NCI-H82 (cell line): ENCODE results near the gene KIF2C.
"Not testable (repeated sequence)": the region's sequence is repeated elsewhere in the genome, so short reads cannot be mapped to it uniquely, and the experiment has no call there.

Source experiments
- DNase-seq: peaks from one replicate; lab custom pipeline; 2025; lab: John Stamatoyannopoulos, UW

The KIF2C gene

DNA sequence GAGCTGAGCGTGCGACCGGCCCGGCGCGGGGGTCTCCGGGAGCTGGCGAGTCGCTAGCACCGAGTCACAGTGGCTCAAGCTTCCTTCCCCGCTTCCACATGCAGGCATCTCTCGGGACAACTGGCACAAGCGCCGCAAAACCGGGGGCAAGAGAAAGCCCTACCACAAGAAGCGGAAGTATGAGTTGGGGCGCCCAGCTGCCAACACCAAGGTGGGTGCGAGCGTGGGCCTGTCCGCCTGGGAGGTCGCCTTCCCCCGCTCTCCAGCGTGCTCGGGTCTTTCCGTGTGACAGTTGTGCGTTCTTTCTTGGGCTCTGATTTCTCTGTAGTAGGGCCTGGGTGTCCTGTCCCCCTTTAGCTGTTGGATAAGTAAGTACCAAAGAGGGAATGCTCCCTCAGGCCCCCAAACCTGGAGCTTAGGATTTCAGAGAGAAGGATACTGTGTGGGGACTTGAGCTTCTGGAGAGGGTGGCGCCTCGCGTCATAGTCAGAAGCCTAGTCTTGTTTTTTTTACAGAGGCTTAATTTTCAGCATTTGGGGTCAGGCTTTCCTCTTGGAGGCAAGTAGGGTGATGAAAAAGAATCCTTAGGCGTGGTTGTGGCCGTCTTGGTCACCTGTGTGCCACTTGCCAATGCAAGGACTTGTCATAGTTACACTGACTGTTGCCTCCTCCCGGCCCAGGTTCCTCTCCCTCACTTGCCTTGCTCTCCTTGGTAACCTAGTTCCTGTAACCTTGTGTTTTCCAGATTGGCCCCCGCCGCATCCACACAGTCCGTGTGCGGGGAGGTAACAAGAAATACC lies 36.5 kb downstream of the KIF2C start:
- peak; percentile 53 for DNase-seq

DNA sequence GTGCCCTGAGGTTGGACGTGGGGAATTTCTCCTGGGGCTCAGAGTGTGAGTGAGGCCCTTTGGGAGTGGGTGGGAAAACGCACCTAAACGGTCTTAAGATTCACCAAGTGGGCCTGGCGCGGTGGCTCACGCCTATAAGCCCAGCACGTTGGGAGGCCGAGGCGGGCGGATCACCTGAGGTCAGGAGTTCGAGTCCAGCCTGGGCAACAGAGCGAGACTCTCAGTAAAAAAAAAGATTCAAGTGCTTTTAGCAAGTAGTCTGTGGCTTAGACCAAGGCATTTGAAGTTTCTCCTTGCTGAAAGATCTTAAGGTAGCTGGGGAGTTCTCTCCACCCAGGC lies 37.1 kb downstream of the KIF2C start:
- DNase-seq = no peak

DNA sequence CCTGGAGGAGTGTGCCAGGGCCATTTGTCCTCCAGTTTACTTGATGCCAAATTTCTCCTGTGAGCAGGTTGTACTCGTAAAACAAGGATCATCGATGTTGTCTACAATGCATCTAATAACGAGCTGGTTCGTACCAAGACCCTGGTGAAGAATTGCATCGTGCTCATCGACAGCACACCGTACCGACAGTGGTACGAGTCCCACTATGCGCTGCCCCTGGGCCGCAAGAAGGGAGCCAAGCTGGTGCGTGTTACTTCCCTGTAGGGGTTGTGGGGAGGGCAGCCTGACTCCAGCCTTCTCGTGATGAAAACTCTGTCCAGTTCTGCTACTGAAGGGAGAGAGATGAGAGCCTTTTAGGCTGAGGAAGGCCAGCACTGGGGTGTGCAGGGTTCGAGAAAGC lies 37.9 kb downstream of the KIF2C start:
- no peak for DNase-seq

DNA sequence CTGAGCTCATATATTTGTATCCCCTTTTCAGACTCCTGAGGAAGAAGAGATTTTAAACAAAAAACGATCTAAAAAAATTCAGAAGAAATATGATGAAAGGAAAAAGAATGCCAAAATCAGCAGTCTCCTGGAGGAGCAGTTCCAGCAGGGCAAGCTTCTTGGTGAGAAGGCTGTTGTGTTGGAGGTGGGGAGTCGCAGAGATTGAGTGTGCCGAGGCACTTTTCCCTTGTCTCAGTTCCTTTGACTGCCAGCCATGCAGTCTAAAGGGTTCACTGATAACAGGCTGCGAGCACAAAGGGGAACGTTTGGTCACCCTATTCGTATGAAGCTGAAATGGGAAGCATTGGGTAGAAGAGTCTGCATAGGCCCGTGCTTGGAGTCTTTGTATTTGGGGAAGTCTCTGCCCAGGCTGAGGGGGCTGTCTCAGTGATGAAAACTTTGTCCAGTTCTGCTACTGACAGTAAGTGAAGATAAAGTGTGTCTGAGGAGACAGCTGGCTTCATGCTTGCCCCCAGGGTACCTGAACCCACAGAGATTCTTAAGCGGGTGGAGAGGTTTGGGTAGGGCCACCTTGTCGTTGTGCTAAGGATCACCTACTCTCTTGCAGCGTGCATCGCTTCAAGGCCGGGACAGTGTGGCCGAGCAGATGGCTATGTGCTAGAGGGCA lies 38.5 kb downstream of the KIF2C start:
- no peak for DNase-seq

DNA sequence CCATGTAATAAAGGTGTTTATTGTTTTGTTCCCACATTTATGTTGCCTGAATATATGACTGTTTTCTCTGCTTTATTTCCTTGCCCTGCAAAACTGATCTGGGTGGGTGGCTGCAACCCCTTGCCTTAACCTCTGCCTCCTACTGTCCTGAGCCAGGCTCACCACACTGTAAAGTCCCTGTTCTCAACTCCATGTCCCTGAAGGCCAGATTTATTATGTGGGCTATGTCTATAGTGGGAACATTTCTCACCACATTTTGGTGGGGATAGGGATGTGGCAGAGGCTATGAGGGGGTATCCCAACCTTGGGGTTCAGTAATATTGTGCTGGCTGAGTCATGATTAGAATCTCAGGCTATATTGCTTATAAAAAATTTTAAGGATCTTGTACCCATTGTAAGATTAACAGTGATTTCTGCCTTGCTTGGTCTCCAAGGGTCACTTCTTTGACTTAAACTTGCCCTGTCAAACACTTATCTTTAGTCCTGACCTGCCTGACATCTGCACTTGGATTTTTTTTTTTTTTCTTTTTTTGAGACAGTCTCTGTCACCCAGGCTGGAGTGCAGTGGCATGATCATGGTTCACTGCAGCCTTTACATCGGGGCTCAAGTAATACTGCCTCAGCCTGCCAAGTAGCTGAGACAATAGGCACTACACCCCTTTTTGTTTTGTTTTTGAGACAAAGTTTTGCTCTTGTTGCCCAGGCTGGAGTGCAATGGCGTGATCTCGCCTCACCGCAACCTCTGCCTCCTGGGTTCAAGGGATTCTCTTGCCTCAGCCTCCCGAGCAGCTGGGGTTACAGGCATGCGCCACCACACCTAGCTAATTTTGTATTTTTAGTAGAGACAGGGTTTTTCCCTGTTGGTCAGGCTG lies 39.3 kb downstream of the KIF2C start:
- no peak for DNase-seq

DNA sequence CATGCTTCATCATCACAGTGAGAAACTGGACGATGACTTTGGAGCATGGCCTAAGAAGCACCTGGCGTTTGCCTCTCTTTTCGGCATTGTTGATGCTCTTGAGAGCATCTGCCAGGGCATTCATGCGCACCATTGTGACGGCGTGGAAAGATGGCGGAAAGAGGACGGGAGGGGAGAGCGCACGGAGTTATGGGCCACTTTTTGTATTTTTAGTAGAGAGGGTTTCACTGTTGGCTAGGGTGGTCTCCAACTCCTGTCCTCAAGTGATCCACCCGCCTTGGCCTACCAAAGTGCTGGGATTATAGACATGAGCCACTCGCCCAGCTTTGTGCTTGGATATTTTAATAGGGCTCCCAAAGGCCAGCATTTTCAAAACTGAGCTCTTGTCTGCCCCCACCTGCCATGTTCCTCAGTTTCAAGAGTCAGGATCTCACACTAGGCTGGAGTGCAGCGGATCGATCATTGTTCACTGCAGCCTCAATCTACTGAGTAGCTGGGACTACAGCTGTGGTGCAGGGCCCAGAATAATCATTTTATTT lies 41.0 kb downstream of the KIF2C start:
- DNase-seq = peak; percentile 58

DNA sequence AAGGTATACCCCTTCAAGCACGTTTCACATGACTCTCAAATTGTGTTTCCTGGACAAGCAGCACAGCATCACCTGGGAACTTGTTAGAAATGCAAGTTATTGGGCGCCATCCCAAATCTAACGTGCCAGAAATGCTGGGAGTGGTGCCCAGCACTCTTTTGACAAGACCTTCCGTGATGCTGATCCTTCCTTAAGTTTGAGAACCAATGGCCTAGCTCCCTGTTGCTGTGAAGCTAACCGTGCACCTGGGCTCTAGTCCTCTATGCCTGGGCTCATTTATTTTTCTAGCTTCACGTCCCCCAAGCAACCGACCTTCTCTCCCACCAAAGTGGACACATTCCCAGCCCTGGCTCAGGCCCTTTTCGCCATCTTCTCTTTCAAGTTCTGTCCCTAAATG lies 44.1 kb downstream of the KIF2C start:
- DNase-seq = no peak

DNA sequence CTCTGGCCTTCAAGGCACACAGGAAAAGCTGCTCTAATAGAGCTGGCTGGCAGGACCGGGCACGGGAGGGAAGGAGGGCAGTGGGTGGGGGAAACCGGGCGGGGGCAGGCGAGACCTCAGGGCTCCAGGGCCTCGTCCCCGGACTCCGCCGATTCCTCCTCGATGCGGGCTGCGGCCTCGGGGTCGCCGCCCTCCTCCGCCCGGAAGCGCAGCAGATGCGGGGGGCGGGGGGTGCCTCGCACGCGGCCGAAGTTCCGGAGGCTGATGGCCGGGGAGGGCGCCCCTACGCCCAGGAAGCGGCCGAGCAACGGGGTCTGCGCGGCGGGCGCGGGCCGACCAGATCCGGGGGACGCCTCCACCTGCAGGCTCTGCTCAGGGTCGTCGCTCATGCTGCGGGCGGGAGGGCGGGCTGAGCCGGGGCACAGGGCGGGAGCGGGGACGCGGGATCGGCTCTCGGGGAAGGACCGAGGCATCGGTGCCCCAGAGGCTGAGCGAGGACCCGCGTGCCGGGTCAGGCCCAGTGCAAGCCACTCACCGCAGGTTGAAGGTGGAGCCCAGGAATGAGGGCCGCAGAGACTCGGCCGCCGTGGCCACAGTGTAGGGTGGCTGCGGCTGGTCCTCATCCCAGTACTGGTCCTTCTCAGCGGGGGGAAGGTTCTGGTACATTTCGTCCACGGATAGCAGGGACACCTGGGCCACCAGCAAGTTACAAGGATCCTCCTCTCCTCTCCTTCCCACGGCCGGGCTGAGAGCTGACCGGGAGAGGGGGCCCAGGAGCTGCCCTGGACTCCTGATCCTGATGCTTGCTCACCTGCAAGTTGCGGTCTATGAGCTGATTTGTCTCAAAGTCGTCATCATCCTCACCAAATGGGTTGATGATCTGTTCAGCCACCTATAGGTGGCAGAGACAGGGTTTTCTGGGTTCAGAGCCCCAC lies 44.7 kb downstream of the KIF2C start:
- no peak for DNase-seq

DNA sequence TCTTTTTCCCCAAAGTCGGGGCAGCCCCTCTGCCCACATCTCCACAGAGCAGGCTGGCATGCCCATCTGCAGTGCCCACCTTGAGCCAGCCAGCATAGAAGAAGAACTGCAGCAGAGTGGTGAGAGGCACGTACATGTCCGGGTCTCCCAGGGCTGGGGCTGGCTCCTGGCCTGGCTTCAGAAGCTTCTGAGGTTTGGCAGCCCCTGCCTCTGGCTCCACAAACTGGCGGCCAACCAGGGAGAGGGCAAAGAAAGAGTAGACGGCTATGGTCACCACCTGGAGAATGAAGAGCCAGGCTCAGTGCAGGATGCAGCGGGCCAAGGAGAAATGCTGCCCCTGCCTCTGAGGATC lies 45.4 kb downstream of the KIF2C start:
- no peak for DNase-seq

DNA sequence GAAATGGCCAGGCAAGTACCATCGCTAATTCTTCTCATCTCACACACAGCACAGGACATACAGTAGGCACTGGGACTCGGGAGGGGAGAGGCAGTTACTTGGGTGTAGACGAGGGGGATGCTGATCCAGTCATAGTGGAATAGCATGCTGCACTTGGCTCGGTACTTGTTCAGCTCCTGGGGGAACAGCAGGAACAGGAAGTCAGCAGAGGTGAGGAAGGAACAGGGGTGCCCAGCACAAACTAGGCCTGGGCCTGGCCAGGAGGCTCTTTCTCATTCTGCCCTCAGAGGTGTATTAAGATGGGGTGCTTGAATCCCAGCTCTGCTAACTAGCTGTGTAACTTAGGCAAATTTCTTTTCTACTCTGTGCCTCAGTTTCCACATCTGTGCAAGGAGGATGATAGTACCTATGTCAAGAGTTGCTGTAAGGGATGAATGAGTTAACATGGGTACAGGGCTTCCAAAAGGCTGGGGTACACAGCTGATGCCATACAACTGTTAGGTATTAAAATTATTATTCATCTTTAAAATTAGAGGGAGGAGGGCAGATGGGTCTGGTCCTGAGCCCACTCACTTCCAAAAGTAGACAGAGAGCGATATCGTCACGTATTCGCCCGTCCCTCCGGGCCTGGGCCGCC lies 46.0 kb downstream of the KIF2C start:
- DNase-seq = no peak

DNA sequence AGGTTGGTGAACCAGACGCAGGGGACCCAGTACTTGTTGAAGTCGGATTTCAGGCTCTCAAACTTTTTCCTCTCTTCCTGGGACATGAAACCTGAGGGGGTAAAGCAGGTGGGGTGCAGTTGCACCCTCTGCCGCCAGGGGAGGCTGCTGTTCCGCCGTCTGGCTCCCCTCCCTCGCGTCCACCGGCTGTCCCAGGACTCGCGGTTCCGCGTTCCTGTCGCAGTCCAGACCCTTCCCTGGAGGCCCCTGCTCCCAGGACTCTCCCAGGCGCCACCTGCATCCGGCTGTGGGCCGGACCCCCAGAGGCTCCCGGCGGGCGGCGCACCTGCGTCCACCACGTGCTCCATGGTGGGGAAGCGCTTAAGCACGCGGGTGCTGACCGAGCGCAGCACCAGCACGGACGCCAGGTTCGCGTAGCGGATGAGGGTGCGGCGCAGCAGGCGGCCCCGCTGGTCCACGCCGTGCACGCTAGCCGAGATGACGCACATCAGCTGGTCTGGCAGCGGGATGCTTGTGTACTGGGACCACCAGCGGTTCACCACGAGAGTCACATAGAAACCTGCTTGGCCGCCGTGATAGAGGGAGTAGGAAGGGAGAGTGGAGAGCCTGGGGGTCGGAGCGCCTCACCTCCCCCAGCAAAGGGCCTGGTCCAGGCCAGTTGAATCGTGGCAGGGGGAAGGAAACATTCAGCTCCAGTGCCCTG lies 46.7 kb downstream of the KIF2C start:
- peak; percentile 61 for DNase-seq

DNA sequence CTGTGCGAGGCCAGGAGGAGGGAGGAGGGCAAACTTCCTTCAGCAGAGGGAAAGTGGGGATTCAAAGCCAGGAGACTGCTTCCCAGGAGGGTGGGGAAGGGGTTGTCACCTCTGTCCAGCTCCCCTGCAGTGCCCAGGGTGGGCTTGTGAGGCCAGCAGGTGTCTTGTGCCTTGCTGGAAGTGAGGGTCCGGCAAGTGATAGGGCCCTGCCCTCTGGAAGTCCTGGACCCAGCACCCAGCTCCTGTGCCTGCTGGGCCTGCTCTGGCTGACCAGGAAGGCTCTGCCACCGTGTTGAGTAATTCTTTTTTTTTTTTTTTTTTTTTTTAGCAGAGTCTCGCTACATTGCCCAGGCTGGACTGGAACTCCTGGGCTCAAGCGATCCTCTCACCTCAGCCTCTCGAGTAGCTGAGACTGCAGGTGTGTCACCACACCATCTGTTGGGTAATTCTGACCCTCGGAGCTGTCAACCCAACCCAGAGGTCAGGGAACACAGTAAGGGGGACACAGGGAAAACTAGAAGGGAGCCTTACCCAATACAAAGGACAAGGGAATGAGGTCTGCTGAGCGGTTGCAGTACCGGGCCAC lies 47.3 kb downstream of the KIF2C start:
- DNase-seq = no peak

DNA sequence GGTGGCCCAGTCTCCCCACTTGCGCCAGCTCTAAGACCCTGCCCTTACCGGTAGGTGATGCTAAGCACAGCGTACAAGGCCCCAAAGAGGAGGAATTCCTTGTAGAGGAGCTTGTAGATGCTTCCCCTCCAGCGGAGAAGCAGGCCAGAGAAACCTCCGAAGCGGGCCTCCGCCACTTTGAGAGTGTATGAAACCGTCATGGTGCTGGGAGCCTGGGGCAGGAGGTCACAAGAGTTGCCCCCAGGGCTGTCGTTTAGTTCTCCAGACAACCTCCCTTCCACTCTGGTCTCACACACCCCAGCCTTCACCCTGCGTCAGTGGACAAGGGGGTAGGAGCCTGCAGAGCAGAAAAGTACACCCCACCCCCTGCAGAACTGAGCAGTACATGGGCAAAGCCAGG lies 47.9 kb downstream of the KIF2C start:
- DNase-seq = no peak

DNA sequence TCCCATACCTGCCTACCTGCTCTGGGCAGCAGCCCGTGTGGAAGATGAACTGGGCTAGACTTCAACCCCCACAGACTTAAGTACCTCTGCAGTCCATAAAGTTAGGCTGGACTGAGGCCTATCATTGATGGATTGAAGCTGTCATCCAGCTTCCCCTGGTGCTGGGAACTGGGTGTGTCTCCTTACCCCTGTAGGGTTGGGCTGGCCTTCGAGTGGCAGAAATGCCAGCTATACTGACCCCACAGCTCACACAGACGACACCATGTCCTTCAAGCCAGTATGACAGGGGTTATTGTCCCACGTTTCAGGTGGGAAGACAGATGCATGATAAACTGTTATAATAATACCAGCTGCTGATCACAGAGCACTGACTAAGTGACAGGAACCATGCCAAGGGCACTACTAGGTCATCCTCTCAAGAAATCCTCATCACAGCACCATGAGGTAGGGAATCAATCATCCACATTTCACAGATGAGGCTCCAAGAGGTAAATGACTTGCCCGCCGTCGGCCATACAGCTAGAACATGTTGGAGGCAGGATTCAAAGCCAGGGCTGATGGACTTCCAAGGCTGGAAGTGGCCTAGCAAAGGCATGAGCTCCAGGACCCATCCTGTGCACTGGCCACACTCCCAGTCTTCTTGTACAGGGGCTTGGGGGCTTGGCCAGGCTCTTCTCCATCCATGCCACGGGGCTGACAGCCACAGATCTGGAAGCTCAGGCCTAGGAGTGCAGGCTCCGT lies 48.7 kb downstream of the KIF2C start, which contains the start of gene BEST4:
Gene BEST4 (minus strand): TSS at position 51 of the 741 bp plus-strand sequence. CDS start 465 bp downstream, outside the sequence.
- no peak for DNase-seq

DNA sequence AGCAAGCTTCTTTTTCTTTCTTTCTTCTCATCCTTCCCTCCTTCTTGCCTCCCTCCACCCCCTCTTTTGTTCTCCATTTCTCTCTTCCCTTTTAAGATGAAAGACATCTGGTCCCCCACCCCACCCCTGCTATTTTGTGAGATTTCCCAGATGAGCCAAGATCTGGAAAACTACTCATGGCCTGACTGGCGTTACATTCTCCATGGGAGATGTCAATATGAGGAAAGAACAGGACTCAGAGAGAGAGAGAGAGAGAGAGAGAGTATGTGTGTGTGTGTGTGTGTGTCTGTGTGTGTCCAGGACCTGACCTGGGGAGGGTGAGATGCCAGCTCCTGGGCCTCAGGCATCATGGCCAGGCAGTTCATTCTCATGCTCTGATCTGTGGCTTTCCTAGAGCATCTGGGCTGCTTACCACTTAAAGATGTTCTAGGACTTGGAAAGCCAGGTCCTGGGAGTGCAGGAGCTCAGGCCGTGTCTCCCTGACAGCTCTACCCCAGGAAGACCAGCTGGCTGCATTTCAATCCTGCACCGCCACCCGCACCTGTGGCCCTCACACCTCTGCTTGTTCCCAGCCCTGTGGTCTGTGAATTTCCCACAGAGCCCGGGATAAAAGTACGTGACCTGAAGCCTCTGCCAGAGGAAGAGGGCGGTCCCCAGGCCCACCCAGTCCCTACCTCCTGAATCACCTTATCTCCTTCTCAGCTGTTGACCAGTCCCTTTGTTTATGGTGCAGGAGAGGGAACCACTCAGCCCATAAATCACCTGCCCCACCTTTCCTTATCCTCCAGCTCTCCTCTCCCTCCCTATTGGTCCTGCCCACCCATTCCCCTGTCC lies 51.5 kb downstream of the KIF2C start:
- DNase-seq = no peak

DNA sequence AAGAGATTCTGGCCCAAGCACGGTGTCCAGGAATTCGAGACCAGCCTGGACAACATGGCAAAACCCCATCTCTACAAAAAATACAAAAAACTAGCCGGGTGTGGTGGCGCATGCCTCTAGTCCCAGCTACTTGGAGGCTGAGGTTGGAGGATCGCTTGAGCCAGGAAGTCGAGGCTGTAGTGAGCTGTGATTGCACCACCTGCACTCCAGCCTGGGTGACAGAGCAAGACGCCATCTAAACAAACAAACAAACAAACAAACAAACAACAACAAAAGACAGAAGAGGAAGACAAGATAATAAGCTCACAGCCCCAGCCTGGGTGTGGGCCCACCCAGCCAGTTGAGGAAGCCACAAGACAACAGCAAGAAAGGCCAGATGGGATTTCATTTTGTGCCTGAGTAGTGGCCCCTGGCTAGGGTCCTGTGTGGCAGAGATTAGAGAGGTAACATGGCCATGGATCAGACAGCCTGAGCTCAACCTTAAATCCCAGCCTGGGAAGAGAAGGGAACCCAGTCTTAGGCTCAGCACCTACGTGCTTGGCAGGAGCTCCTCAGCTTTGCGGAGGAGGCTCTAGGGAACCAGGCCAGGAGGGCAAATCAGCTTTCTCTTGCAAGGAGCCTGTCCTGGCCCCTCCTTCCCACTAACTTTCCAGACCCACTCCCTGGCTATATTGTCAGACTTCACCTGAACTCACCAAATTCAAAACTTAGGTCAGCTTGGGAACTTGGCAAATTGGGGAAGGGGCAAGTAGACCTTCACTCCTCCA lies 53.3 kb downstream of the KIF2C start:
- DNase-seq = peak; percentile 52

DNA sequence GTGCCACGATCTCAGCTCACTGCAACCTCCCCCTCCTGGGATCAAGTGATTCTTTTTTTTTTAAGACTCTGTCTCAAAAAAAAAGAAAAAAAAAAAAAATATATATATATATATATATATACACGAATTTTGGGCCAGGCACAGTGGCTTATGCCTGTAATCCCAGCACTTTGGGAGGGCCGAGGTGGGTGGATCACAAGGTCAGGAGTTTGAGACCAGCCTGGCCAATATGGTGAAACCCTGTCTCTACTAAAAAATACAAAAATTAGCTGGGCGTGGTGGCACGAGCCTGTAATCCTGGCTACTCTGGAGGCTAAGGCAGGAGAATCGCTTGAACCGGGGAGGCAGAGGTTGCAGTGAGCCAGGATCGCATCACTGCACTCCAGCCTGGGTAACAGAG lies 58.2 kb downstream of the KIF2C start:
- DNase-seq = not testable (repeated sequence)
